ENCODE results near the gene HDAC10.

HDAC10 gene

GRCh38 chr22:50229370-50229769 is 21.7 kb downstream of the HDAC10 start:
- no peak for DNase-seq

- DNase-seq = no peak
Measured at GRCh38 chr22:50228366-50228765, 22.7 kb downstream of the HDAC10 start.

GRCh38 chr22:50227579-50228215 is 23.4 kb downstream of the HDAC10 start:
- DNase-seq = no peak

- DNase-seq = no peak
Measured at GRCh38 chr22:50226875-50227165, 24.2 kb downstream of the HDAC10 start.

GRCh38 chr22:50226063-50226874 is 24.8 kb downstream of the HDAC10 start:
- DNase-seq = no peak

- no peak for DNase-seq
Measured at GRCh38 chr22:50225200-50225969, 25.7 kb downstream of the HDAC10 start.

GRCh38 chr22:50224071-50224470 is 27.0 kb downstream of the HDAC10 start:
- no peak for DNase-seq

- no peak for DNase-seq
Measured at GRCh38 chr22:50222508-50222907, 28.6 kb downstream of the HDAC10 start.

- no peak for DNase-seq
Measured at GRCh38 chr22:50221410-50222300, 29.4 kb downstream of the HDAC10 start.

- no peak for DNase-seq
Measured at GRCh38 chr22:50220603-50221409, 30.3 kb downstream of the HDAC10 start.

- DNase-seq = no peak
Measured at GRCh38 chr22:50219800-50220602, 31.1 kb downstream of the HDAC10 start.

GRCh38 chr22:50218996-50219727 is 31.9 kb downstream of the HDAC10 start:
- no peak for DNase-seq

- no peak for DNase-seq
Measured at GRCh38 chr22:50218153-50218995, 32.7 kb downstream of the HDAC10 start.

- no peak for DNase-seq
Measured at GRCh38 chr22:50217543-50218152, 33.4 kb downstream of the HDAC10 start.

- no peak for DNase-seq
Measured at GRCh38 chr22:50216684-50217520, 34.2 kb downstream of the HDAC10 start.

GRCh38 chr22:50216055-50216683 is 34.9 kb downstream of the HDAC10 start:
- DNase-seq = no peak

GRCh38 chr22:50215297-50216054 is 35.6 kb downstream of the HDAC10 start:
- DNase-seq = no peak
